Upper lobe of left lung (tissue), 4 donors: ENCODE results near the gene ATAD1.

Source experiments
- POLR2A ChIP-seq, 4 donors: fragments of 450-650 bp; IDR thresholded peaks; one replicate each; pipeline ENCODE4 v1.5.1; 2016 to 2017; ENCODE audit warnings: antibody characterized with exemption in 4 of 4, mild to moderate bottlenecking in 2 of 4
- POLR2AphosphoS5 ChIP-seq, 2 donors: sonication (generic); formaldehyde crosslinking; IDR thresholded peaks; one replicate each; pipeline ENCODE4 v1.5.1; 2017; ENCODE audit warnings: antibody characterized with exemption in 2 of 2

- TF ChIP-seq POLR2A (IDR thresholded peaks at IDR 0.05) (no peak), POLR2AphosphoS5 (IDR thresholded peaks at IDR 0.05) (no peak)
Measured at GRCh38 chr10:87799860-87800259, 18.2 kb downstream of the ATAD1 start.
